ENCODE results near the gene GAGE13. TPM values are rescaled to one million over a fixed set of nuclear protein-coding genes. Genes with fewer than 3 reads are reported as not detected.
"Not testable (repeated sequence)": the region's sequence is repeated elsewhere in the genome, so short reads cannot be mapped to it uniquely, and the experiment has no call there.

Gene GAGE13
- total RNA-seq, 1 experiment from 2014 or later = not detected

GRCh38 chrX:49292400-49293362 is 38.7 kb upstream of the GAGE13 start:
- Histone ChIP-seq H4K20me1 (ENCODE audit: insufficient read depth, low read depth, low read length) (no peaks in the 10 kb centered on the region), H3K79me2 (ENCODE audit: low read length) (no peaks in the 10 kb centered on the region), H3K4me1 (ENCODE audit: low read length) (no peaks in the 10 kb centered on the region), H3K9me2 (replicated peaks; ENCODE audit: insufficient read depth, low read length) (no peaks in the 10 kb centered on the region), H3K9ac (ENCODE audit: low read length) (no peak overlapping the region), H2AFZ (ENCODE audit: low read length) (no peak overlapping the region), H3K9me3 (ENCODE audit: low read length) (no peaks in the 10 kb centered on the region), H3K27ac (ENCODE audit: low read length) (no peak overlapping the region), H3K27me3 (ENCODE audit: low read length) (no peaks in the 10 kb centered on the region), H3K36me3 (ENCODE audit: insufficient read depth, low read length) (no peaks in the 10 kb centered on the region), H3K4me2 (ENCODE audit: low read depth, low read length, poor library complexity, severe bottlenecking) (no peak overlapping the region), H3K4me3 (ENCODE audit: low read length) (no peak overlapping the region)
- DNase-seq = no peak

- H3K9ac ChIP-seq (ENCODE audit: low read length) = not testable (repeated sequence)
These were observed 32.1 kb upstream of the GAGE13 start for GRCh38 chrX:49299293-49299692.

GRCh38 chrX:49300703-49301102 is 30.7 kb upstream of the GAGE13 start:
- Histone ChIP-seq H3K36me3 (ENCODE audit: insufficient read depth, low read length) (no peaks in the 10 kb centered on the region), H3K4me3 (ENCODE audit: low read length) (no peak overlapping the region), H3K79me2 (ENCODE audit: low read length) (no peaks in the 10 kb centered on the region), H3K9ac (ENCODE audit: low read length) (no peak overlapping the region), H3K4me1 (ENCODE audit: low read length) (no peaks in the 10 kb centered on the region), H3K27ac (ENCODE audit: low read length) (no peak overlapping the region), H4K20me1 (ENCODE audit: insufficient read depth, low read depth, low read length) (no peaks in the 10 kb centered on the region), H3K4me2 (ENCODE audit: low read depth, low read length, poor library complexity, severe bottlenecking) (no peak overlapping the region), H2AFZ (ENCODE audit: low read length) (no peak overlapping the region), H3K9me3 (ENCODE audit: low read length) (no peaks in the 10 kb centered on the region), H3K9me2 (replicated peaks; ENCODE audit: insufficient read depth, low read length) (no peaks in the 10 kb centered on the region), H3K27me3 (ENCODE audit: low read length) (no peaks in the 10 kb centered on the region)
- DNase-seq = no peak

More at GRCh38 chrX:49299293-49299692, 32.1 kb upstream of the GAGE13 start:
- not testable (repeated sequence) for H3K9me3 ChIP-seq (ENCODE audit: low read length); DNase-seq; H3K4me2 ChIP-seq (ENCODE audit: low read depth, low read length, poor library complexity, severe bottlenecking); H3K27me3 ChIP-seq (ENCODE audit: low read length); H2AFZ ChIP-seq (ENCODE audit: low read length); H3K4me1 ChIP-seq (ENCODE audit: low read length); H3K79me2 ChIP-seq (ENCODE audit: low read length); H4K20me1 ChIP-seq (ENCODE audit: insufficient read depth, low read depth, low read length); H3K27ac ChIP-seq (ENCODE audit: low read length); H3K4me3 ChIP-seq (ENCODE audit: low read length); H3K9me2 ChIP-seq (replicated peaks; ENCODE audit: insufficient read depth, low read length); H3K36me3 ChIP-seq (ENCODE audit: insufficient read depth, low read length)

- H3K79me2 ChIP-seq (ENCODE audit: low read length) = no peaks in the 10 kb centered on the region
- H3K4me1 ChIP-seq (ENCODE audit: low read length) = no peaks in the 10 kb centered on the region
- no peak within 1 kb of the TSS for H3K4me2 ChIP-seq (ENCODE audit: low read depth, low read length, poor library complexity, severe bottlenecking)
- no peaks in the 10 kb centered on the region for H4K20me1 ChIP-seq (ENCODE audit: insufficient read depth, low read depth, low read length)
- DNase-seq = no peak
- no peaks in the 10 kb centered on the region for H3K9me2 ChIP-seq (replicated peaks; ENCODE audit: insufficient read depth, low read length)
- H2AFZ ChIP-seq (ENCODE audit: low read length) = no peak within 1 kb of the TSS
- H3K27me3 ChIP-seq (ENCODE audit: low read length) = no peaks in the 10 kb centered on the region
- no peaks in the 10 kb centered on the region for H3K36me3 ChIP-seq (ENCODE audit: insufficient read depth, low read length)
- H3K27ac ChIP-seq (ENCODE audit: low read length) = no peak within 1 kb of the TSS
- no peak within 1 kb of the TSS for H3K4me3 ChIP-seq (ENCODE audit: low read length)
- no peak within 1 kb of the TSS for H3K9ac ChIP-seq (ENCODE audit: low read length)
- H3K9me3 ChIP-seq (ENCODE audit: low read length) = no peaks in the 10 kb centered on the region
These were observed 28.0 kb upstream of the GAGE13 start, which contains the start of gene GAGE10 for GRCh38 chrX:49303346-49303745. Gene GAGE10 (plus strand): TSS chrX:49303646. CDS start chrX:49304860, 1,214 bp downstream.

- not testable (repeated sequence) for H3K4me3 ChIP-seq (ENCODE audit: low read length); H3K9me2 ChIP-seq (replicated peaks; ENCODE audit: insufficient read depth, low read length); H3K4me2 ChIP-seq (ENCODE audit: low read depth, low read length, poor library complexity, severe bottlenecking); H4K20me1 ChIP-seq (ENCODE audit: insufficient read depth, low read depth, low read length); H3K79me2 ChIP-seq (ENCODE audit: low read length); H3K36me3 ChIP-seq (ENCODE audit: insufficient read depth, low read length); H3K9me3 ChIP-seq (ENCODE audit: low read length); H3K27ac ChIP-seq (ENCODE audit: low read length); H2AFZ ChIP-seq (ENCODE audit: low read length); DNase-seq; H3K9ac ChIP-seq (ENCODE audit: low read length); H3K27me3 ChIP-seq (ENCODE audit: low read length)
- H3K4me1 ChIP-seq (ENCODE audit: low read length) = peaks cover 14% of the 10 kb centered on the region
These were observed 23.6 kb upstream of the GAGE13 start for GRCh38 chrX:49307775-49308174.

GRCh38 chrX:49308604-49309269 is 22.6 kb upstream of the GAGE13 start:
- no peaks in the 10 kb centered on the region for H4K20me1 ChIP-seq (ENCODE audit: insufficient read depth, low read depth, low read length)
- no peaks in the 10 kb centered on the region for H3K9me2 ChIP-seq (replicated peaks; ENCODE audit: insufficient read depth, low read length)
- DNase-seq = peak; percentile 44
- H3K79me2 ChIP-seq (ENCODE audit: low read length) = no peaks in the 10 kb centered on the region
- H3K9me3 ChIP-seq (ENCODE audit: low read length) = no peaks in the 10 kb centered on the region
- no peak overlapping the region for H3K27ac ChIP-seq (ENCODE audit: low read length)
- H3K4me1 ChIP-seq (ENCODE audit: low read length) = peaks cover 14% of the 10 kb centered on the region
- H3K4me3 ChIP-seq (ENCODE audit: low read length) = peak overlapping the region; percentile 39; the same call in 1 of the 2 replicates
- peak overlapping the region; percentile 92; the same call in 1 of the 2 replicates for H2AFZ ChIP-seq (ENCODE audit: low read length)
- no peaks in the 10 kb centered on the region for H3K27me3 ChIP-seq (ENCODE audit: low read length)
- no peaks in the 10 kb centered on the region for H3K36me3 ChIP-seq (ENCODE audit: insufficient read depth, low read length)
- peak overlapping the region; percentile 63 for H3K4me2 ChIP-seq (ENCODE audit: low read depth, low read length, poor library complexity, severe bottlenecking)
- peak overlapping the region; percentile 42 for H3K9ac ChIP-seq (ENCODE audit: low read length)

GRCh38 chrX:49309401-49309981 is 21.9 kb upstream of the GAGE13 start:
- H3K27ac ChIP-seq (ENCODE audit: low read length) = no peak overlapping the region
- DNase-seq = peak; percentile 53
- peak overlapping the region; percentile 92 for H2AFZ ChIP-seq (ENCODE audit: low read length)
- no peaks in the 10 kb centered on the region for H3K79me2 ChIP-seq (ENCODE audit: low read length)
- no peaks in the 10 kb centered on the region for H3K27me3 ChIP-seq (ENCODE audit: low read length)
- H3K4me2 ChIP-seq (ENCODE audit: low read depth, low read length, poor library complexity, severe bottlenecking) = peak overlapping the region; percentile 63
- no peaks in the 10 kb centered on the region for H3K9me3 ChIP-seq (ENCODE audit: low read length)
- peak overlapping the region; percentile 42 for H3K9ac ChIP-seq (ENCODE audit: low read length)
- H3K4me3 ChIP-seq (ENCODE audit: low read length) = peak overlapping the region; percentile 39
- H3K36me3 ChIP-seq (ENCODE audit: insufficient read depth, low read length) = no peaks in the 10 kb centered on the region
- peaks cover 14% of the 10 kb centered on the region for H3K4me1 ChIP-seq (ENCODE audit: low read length)
- H3K9me2 ChIP-seq (replicated peaks; ENCODE audit: insufficient read depth, low read length) = no peaks in the 10 kb centered on the region
- no peaks in the 10 kb centered on the region for H4K20me1 ChIP-seq (ENCODE audit: insufficient read depth, low read depth, low read length)

- no peaks in the 10 kb centered on the region for H3K36me3 ChIP-seq (ENCODE audit: insufficient read depth, low read length)
- DNase-seq = no peak
- H3K9me3 ChIP-seq (ENCODE audit: low read length) = no peaks in the 10 kb centered on the region
- no peak overlapping the region for H3K9ac ChIP-seq (ENCODE audit: low read length)
- H4K20me1 ChIP-seq (ENCODE audit: insufficient read depth, low read depth, low read length) = no peaks in the 10 kb centered on the region
- no peak overlapping the region for H2AFZ ChIP-seq (ENCODE audit: low read length)
- H3K4me1 ChIP-seq (ENCODE audit: low read length) = peaks cover 14% of the 10 kb centered on the region
- H3K79me2 ChIP-seq (ENCODE audit: low read length) = no peaks in the 10 kb centered on the region
- no peak overlapping the region for H3K4me3 ChIP-seq (ENCODE audit: low read length)
- H3K27me3 ChIP-seq (ENCODE audit: low read length) = no peaks in the 10 kb centered on the region
- H3K9me2 ChIP-seq (replicated peaks; ENCODE audit: insufficient read depth, low read length) = no peaks in the 10 kb centered on the region
- H3K27ac ChIP-seq (ENCODE audit: low read length) = no peak overlapping the region
- no peak overlapping the region for H3K4me2 ChIP-seq (ENCODE audit: low read depth, low read length, poor library complexity, severe bottlenecking)
These were observed 21.0 kb upstream of the GAGE13 start for GRCh38 chrX:49310371-49310770.
